SHP77 (cell line): Measurements from ENCODE around the gene CDH8.

ENCODE experiments used
- DNase-seq, 2 experiments: peaks; one replicate each; lab custom pipeline; 2025; lab: John Stamatoyannopoulos, UW

The CDH8 gene

GRCh38 chr16:61871837-61872777 lies 164.1 kb downstream of the CDH8 start:
- DNase-seq = no peak

GRCh38 chr16:61862221-61863155 lies 173.8 kb downstream of the CDH8 start:
- DNase-seq = no peak

- DNase-seq = no peak
Measured at GRCh38 chr16:61858988-61859387, 177.2 kb downstream of the CDH8 start.

- DNase-seq = peak; percentile 85 to 89
Measured at GRCh38 chr16:61842666-61843065, 193.6 kb downstream of the CDH8 start.

GRCh38 chr16:61836804-61837393 lies 199.3 kb downstream of the CDH8 start:
- no peak for DNase-seq

- DNase-seq = no peak
Measured at GRCh38 chr16:61834082-61834481, 202.2 kb downstream of the CDH8 start.

GRCh38 chr16:61831351-61831917 lies 204.8 kb downstream of the CDH8 start:
- no peak for DNase-seq

GRCh38 chr16:61829631-61830030 lies 206.6 kb downstream of the CDH8 start:
- DNase-seq = no peak

- no peak for DNase-seq
Measured at GRCh38 chr16:61823326-61823725, 212.9 kb downstream of the CDH8 start.

GRCh38 chr16:61820820-61821219 lies 215.4 kb downstream of the CDH8 start:
- DNase-seq = no peak

GRCh38 chr16:61820398-61820797 lies 215.8 kb downstream of the CDH8 start:
- DNase-seq = no peak

- DNase-seq = no peak
Measured at GRCh38 chr16:61818850-61819249, 217.4 kb downstream of the CDH8 start.

GRCh38 chr16:61817583-61818278 lies 218.5 kb downstream of the CDH8 start:
- DNase-seq = no peak

- DNase-seq = no peak
Measured at GRCh38 chr16:61814726-61815347, 221.4 kb downstream of the CDH8 start.

GRCh38 chr16:61813339-61813738 lies 222.9 kb downstream of the CDH8 start:
- peak in 1 of 2 experiments; percentile 54 for DNase-seq

GRCh38 chr16:61812251-61812650 lies 224.0 kb downstream of the CDH8 start:
- no peak for DNase-seq

GRCh38 chr16:61807551-61807950 lies 228.7 kb downstream of the CDH8 start:
- no peak for DNase-seq

GRCh38 chr16:61801217-61801616 lies 235.0 kb downstream of the CDH8 start:
- peak; percentile 11 to 31 for DNase-seq

GRCh38 chr16:61798741-61799140 lies 237.5 kb downstream of the CDH8 start:
- DNase-seq = no peak

- no peak for DNase-seq
Measured at GRCh38 chr16:61797961-61798507, 238.2 kb downstream of the CDH8 start.
